Astrocyte (in vitro differentiated cells and primary cell): ENCODE data around the gene PCYOX1L. TPM values are rescaled to one million over a fixed set of nuclear protein-coding genes. Genes with fewer than 3 reads are reported as not detected.

Experiments
- DNase-seq: peaks from one replicate; pipeline ENCODE4 v3.0.0-alpha.2; 2010; ENCODE audit warnings: low read depth
- FAIRE-seq: peaks from 2 replicates; lab custom pipeline; 2011; peaks lifted over from hg19 to GRCh38; lab: Jason Lieb, UNC
- H2AFZ ChIP-seq: 2 replicates; pipeline ENCODE4 v1.6.0; 2012; ENCODE audit warnings: low read depth, low read length, inconsistent platforms
- H3K27ac ChIP-seq: 2 replicates; pipeline ENCODE4 v1.5.1; 2011; ENCODE audit warnings: low read depth, low read length, inconsistent platforms
- H3K27me3 ChIP-seq: 2 replicates; pipeline ENCODE4 v1.6.0; 2011; ENCODE audit warnings: low read length, inconsistent platforms; ENCODE audit not compliant: insufficient read depth
- H3K36me3 ChIP-seq: 2 replicates; pipeline ENCODE4 v1.5.1; 2011; ENCODE audit warnings: low read length, inconsistent platforms; ENCODE audit not compliant: insufficient read depth
- H3K4me1 ChIP-seq: 2 replicates; pipeline ENCODE4 v1.5.1; 2011; ENCODE audit warnings: low read length, inconsistent platforms; ENCODE audit not compliant: insufficient read depth
- H3K4me2 ChIP-seq: 2 replicates; pipeline ENCODE4 v1.6.0; 2012; ENCODE audit warnings: low read length, inconsistent platforms
- H3K4me3 ChIP-seq: 2 replicates; pipeline ENCODE4 v1.5.1; 2011; ENCODE audit warnings: low read depth, mild to moderate bottlenecking, low read length, inconsistent platforms; ENCODE audit not compliant: insufficient read depth
- H3K79me2 ChIP-seq: 2 replicates; pipeline ENCODE4 v1.6.0; 2012; ENCODE audit warnings: mild to moderate bottlenecking, low read length, inconsistent platforms; ENCODE audit not compliant: insufficient read depth
- H3K9ac ChIP-seq: 2 replicates; pipeline ENCODE4 v1.6.0; 2012; ENCODE audit warnings: mild to moderate bottlenecking, low read length, inconsistent platforms
- H3K9me3 ChIP-seq: 2 replicates; pipeline ENCODE4 v1.5.1; 2012; ENCODE audit warnings: low read depth, mild to moderate bottlenecking, low read length, inconsistent platforms; ENCODE audit not compliant: insufficient read depth
- H4K20me1 ChIP-seq: 2 replicates; pipeline ENCODE4 v1.6.0; 2012; ENCODE audit warnings: low read length, inconsistent platforms; ENCODE audit not compliant: insufficient read depth
- H3K27ac Mint-ChIP-seq: one replicate; pipeline ENCODE4 v1.8.0; 2021; ENCODE audit warnings: mild to moderate bottlenecking, mixed read lengths; ENCODE audit not compliant: unreplicated experiment
- H3K27me3 Mint-ChIP-seq: one replicate; pipeline ENCODE4 v1.8.0; 2021; ENCODE audit warnings: low read depth, mixed read lengths; ENCODE audit not compliant: unreplicated experiment
- H3K36me3 Mint-ChIP-seq: one replicate; pipeline ENCODE4 v1.8.0; 2021; ENCODE audit warnings: low read depth, mixed read lengths; ENCODE audit not compliant: unreplicated experiment
- H3K4me1 Mint-ChIP-seq: one replicate; pipeline ENCODE4 v1.8.0; 2021; ENCODE audit warnings: low read depth, mixed read lengths; ENCODE audit not compliant: unreplicated experiment
- H3K4me3 Mint-ChIP-seq: one replicate; pipeline ENCODE4 v1.8.0; 2021; ENCODE audit warnings: mild to moderate bottlenecking, moderate library complexity, mixed read lengths; ENCODE audit not compliant: unreplicated experiment
- H3K9me3 Mint-ChIP-seq: one replicate; pipeline ENCODE4 v1.8.0; 2021; ENCODE audit warnings: mild to moderate bottlenecking, mixed read lengths; ENCODE audit not compliant: unreplicated experiment
- CTCF ChIP-seq: IDR thresholded peaks from 2 replicates; pipeline ENCODE4 v1.5.1; 2011; ENCODE audit warnings: low read depth, mild to moderate bottlenecking, inconsistent platforms, low read length, moderate library complexity; ENCODE audit not compliant: insufficient read depth
- EZH2 ChIP-seq: IDR thresholded peaks from 2 replicates; pipeline ENCODE4 v1.6.1; 2012; ENCODE audit warnings: mild to moderate bottlenecking, low read length, inconsistent platforms; ENCODE audit not compliant: insufficient read depth
- total RNA-seq: library from RNA; stranded (reverse); gene quantifications from 2 replicates; pipeline ENCODE4 v1.2.1, GENCODE V29; 2021

Gene PCYOX1L
- total RNA-seq, 1 donor from 2014 or later: 16.6 TPM

- no peak overlapping the region for H3K9ac ChIP-seq
- FAIRE-seq (no peak), DNase-seq (no peak)
- Mint-ChIP-seq H3K4me1 (peaks cover 4% of the 10 kb centered on the region), H3K36me3 (peaks cover 3% of the 10 kb centered on the region), H3K27ac (no peak overlapping the region), H3K9me3 (no peaks in the 10 kb centered on the region), H3K4me3 (no peak overlapping the region), H3K27me3 (peaks cover 4% of the 10 kb centered on the region)
- H3K4me1 ChIP-seq: peaks cover 7% of the 10 kb centered on the region
- H3K79me2 ChIP-seq: no peaks in the 10 kb centered on the region
- no peaks in the 10 kb centered on the region for H3K36me3 ChIP-seq
- H3K4me2 ChIP-seq: no peak overlapping the region
- no peak overlapping the region for H3K4me3 ChIP-seq
- TF ChIP-seq EZH2: no peak
- TF ChIP-seq CTCF: no peak
- H3K9me3 ChIP-seq: no peaks in the 10 kb centered on the region
- no peaks in the 10 kb centered on the region for H4K20me1 ChIP-seq
- no peak overlapping the region for H2AFZ ChIP-seq
- H3K27ac ChIP-seq: no peak overlapping the region
- no peaks in the 10 kb centered on the region for H3K27me3 ChIP-seq
These were observed 47.4 kb upstream of the PCYOX1L start for GRCh38 chr5:149310488-149310887.

GRCh38 chr5:149310947-149311658 is 46.7 kb upstream of the PCYOX1L start:
- H3K4me1 Mint-ChIP-seq: peaks cover 4% of the 10 kb centered on the region
- H3K9ac ChIP-seq: no peak overlapping the region

More at GRCh38 chr5:149310947-149311658, 46.7 kb upstream of the PCYOX1L start:
- FAIRE-seq: no peak
- Histone ChIP-seq H3K27me3 (no peaks in the 10 kb centered on the region), H3K4me2 (no peak overlapping the region), H3K79me2 (no peaks in the 10 kb centered on the region), H3K4me1 (peaks cover 7% of the 10 kb centered on the region), H3K27ac (no peak overlapping the region), H2AFZ (peak overlapping the region; percentile 32), H3K9me3 (no peaks in the 10 kb centered on the region), H3K4me3 (no peak overlapping the region), H3K36me3 (no peaks in the 10 kb centered on the region), H4K20me1 (no peaks in the 10 kb centered on the region)
- peaks cover 4% of the 10 kb centered on the region for H3K27me3 Mint-ChIP-seq
- TF ChIP-seq EZH2 (no peak), CTCF (no peak)
- no peak overlapping the region for H3K27ac Mint-ChIP-seq
- no peak overlapping the region for H3K4me3 Mint-ChIP-seq
- H3K9me3 Mint-ChIP-seq: no peaks in the 10 kb centered on the region
- peak; percentile 55 for DNase-seq
- H3K36me3 Mint-ChIP-seq: peaks cover 3% of the 10 kb centered on the region
